ENCODE measurements around the gene NRP2.

- no peak for TF ChIP-seq EZH2 (IDR thresholded peaks at IDR 0.05; ENCODE audit: borderline replicate concordance, low read depth, low read length, severe bottlenecking)
- TF ChIP-seq, protein P1, sequence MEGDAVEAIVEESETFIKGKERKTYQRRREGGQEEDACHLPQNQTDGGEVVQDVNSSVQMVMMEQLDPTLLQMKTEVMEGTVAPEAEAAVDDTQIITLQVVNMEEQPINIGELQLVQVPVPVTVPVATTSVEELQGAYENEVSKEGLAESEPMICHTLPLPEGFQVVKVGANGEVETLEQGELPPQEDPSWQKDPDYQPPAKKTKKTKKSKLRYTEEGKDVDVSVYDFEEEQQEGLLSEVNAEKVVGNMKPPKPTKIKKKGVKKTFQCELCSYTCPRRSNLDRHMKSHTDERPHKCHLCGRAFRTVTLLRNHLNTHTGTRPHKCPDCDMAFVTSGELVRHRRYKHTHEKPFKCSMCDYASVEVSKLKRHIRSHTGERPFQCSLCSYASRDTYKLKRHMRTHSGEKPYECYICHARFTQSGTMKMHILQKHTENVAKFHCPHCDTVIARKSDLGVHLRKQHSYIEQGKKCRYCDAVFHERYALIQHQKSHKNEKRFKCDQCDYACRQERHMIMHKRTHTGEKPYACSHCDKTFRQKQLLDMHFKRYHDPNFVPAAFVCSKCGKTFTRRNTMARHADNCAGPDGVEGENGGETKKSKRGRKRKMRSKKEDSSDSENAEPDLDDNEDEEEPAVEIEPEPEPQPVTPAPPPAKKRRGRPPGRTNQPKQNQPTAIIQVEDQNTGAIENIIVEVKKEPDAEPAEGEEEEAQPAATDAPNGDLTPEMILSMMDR (IDR thresholded peaks at IDR 0.05; ENCODE audit: borderline replicate concordance, extremely low read depth, low read length, poor library complexity, severe bottlenecking): no peak
Observed at GRCh38 chr2:205768341-205768740, 86.0 kb downstream of the NRP2 start.
